ENCODE results near the gene MAFB. TPM values are rescaled to one million over a fixed set of nuclear protein-coding genes. Genes with fewer than 3 reads are reported as not detected.

The MAFB gene
- total RNA-seq, 1 donor from 2014 or later, result 1.9 TPM

DNA sequence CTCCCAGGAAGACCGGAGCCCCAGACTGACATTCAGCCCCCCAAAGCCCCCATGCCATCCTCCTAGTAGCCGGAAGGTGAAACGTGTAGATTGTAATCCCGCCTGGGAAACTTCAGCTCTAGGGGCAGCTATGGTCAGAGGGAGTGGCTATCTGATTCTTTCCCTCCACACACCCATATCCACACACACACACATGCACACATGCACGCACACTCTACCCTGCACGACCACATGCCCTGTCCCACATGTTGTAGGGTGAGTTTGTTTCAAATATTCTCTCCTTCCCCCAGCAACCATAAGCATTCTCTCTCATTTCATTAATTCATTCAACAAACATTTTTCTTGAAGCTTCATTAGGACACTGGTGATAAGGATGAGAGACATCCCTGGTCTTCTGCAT, 42.2 kb downstream of the MAFB start:
- Mint-ChIP-seq H3K4me1 (peaks cover 5% of the 10 kb centered on the region), H3K27me3 (ENCODE audit: low read depth) (peaks cover 2% of the 10 kb centered on the region), H3K4me3 (no peak overlapping the region), H3K36me3 (ENCODE audit: low read depth) (no peaks in the 10 kb centered on the region), H3K27ac (ENCODE audit: unreplicated experiment) (no peak overlapping the region), H3K9me3 (no peaks in the 10 kb centered on the region)
- TF ChIP-seq, protein P1, sequence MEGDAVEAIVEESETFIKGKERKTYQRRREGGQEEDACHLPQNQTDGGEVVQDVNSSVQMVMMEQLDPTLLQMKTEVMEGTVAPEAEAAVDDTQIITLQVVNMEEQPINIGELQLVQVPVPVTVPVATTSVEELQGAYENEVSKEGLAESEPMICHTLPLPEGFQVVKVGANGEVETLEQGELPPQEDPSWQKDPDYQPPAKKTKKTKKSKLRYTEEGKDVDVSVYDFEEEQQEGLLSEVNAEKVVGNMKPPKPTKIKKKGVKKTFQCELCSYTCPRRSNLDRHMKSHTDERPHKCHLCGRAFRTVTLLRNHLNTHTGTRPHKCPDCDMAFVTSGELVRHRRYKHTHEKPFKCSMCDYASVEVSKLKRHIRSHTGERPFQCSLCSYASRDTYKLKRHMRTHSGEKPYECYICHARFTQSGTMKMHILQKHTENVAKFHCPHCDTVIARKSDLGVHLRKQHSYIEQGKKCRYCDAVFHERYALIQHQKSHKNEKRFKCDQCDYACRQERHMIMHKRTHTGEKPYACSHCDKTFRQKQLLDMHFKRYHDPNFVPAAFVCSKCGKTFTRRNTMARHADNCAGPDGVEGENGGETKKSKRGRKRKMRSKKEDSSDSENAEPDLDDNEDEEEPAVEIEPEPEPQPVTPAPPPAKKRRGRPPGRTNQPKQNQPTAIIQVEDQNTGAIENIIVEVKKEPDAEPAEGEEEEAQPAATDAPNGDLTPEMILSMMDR (conservative IDR thresholded peaks at IDR 0.05), result no peak
- DNase-seq (ENCODE audit: low read depth, low spot score), result no peak

DNA sequence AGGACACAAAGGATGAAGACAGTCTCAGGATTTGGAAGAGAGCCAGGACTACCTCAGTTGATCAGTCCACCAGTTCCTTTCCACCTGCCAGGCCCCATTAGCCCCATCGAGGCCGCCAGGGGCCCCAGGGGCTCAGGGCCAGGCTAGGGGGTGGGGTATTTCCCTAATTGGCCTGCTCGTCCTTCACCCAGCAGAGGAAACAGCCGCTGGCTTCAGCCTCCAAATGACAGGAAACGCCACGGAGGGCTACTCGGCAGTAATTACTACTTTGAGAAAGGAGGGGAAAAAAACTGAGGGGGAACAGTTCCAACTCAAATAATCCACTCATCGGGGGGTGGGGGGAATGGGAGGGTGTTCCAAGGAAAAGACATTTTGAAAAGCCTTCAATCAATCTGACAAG, 42.7 kb downstream of the MAFB start:
- no peak overlapping the region for H3K4me3 Mint-ChIP-seq
- no peaks in the 10 kb centered on the region for H3K9me3 Mint-ChIP-seq
- H3K27me3 Mint-ChIP-seq (ENCODE audit: low read depth), result peaks cover 2% of the 10 kb centered on the region
- TF ChIP-seq, protein P1 (conservative IDR thresholded peaks at IDR 0.05), result no peak
- H3K4me1 Mint-ChIP-seq, result peaks cover 5% of the 10 kb centered on the region
- no peak for DNase-seq (ENCODE audit: low read depth, low spot score)
- no peaks in the 10 kb centered on the region for H3K36me3 Mint-ChIP-seq (ENCODE audit: low read depth)
- H3K27ac Mint-ChIP-seq (ENCODE audit: unreplicated experiment), result no peak overlapping the region

DNA sequence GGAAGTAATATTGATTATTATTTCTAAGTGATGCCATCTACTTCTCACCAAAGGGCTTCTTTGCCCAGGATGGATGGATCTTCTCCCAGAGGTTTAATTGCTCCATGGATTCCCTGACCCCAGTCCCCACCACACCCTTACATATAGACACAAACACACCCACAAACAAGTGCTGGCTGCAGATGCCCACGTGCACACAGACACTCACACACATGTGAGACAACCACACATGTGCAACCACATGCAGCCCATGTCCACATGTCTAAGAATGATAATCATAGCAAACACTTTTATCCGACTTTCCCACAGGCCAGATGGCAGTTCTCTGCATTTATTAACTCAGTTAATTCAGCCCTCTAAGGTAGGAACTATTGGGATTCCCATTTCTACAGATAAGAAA, 44.2 kb downstream of the MAFB start:
- Mint-ChIP-seq H3K36me3 (ENCODE audit: low read depth) (no peaks in the 10 kb centered on the region), H3K27ac (ENCODE audit: unreplicated experiment) (no peak overlapping the region), H3K4me3 (no peak overlapping the region), H3K9me3 (no peaks in the 10 kb centered on the region), H3K4me1 (peaks cover 5% of the 10 kb centered on the region), H3K27me3 (ENCODE audit: low read depth) (peaks cover 2% of the 10 kb centered on the region)
- DNase-seq (ENCODE audit: low read depth, low spot score), result no peak
- TF ChIP-seq, protein P1 (conservative IDR thresholded peaks at IDR 0.05), result no peak

DNA sequence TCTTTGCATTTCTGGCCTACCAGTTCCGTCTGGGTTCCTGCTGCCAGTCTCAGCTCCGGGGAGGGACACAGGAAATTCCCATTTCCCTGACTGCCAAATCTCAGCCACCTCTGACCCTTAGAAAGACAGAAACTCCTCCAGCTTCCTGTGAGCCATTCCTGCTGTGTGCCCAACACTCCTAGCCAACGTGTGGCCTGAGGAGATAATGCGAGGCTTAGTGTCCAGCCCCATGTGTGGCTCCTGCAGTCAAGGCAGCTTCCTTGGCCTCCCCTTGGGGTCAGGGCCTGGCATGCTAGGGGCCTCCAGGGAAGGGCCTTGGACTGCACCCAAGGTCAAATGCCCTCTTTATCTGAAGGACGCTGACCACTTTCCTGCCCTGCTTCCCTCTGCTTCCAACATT, 45.1 kb downstream of the MAFB start:
- Mint-ChIP-seq H3K4me1 (peaks cover 5% of the 10 kb centered on the region), H3K9me3 (no peaks in the 10 kb centered on the region)

DNA sequence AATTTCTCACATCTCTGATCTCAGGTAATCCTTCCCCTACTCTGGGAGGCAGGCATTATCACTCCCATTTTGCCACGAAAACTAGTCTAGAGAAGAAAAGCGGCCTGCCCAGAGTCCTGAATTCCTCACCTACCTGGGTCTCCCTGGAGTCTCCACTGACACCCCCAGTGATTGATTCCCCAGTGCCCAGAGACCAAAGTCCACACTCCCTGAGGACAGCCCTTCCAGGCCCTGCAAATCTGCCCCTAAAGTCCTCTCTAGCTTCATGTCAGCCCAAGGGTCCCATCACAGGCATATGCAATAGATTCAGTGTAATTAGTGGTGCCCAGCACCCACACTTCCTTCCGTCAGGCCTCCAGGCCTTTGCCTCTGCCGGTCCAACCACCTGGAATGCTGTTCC, 47.2 kb downstream of the MAFB start:
- H3K9me3 Mint-ChIP-seq, result no peaks in the 10 kb centered on the region
- no peak overlapping the region for H3K4me3 Mint-ChIP-seq
- peaks cover 2% of the 10 kb centered on the region for H3K4me1 Mint-ChIP-seq
- H3K27me3 Mint-ChIP-seq (ENCODE audit: low read depth), result peaks cover 14% of the 10 kb centered on the region
- H3K27ac Mint-ChIP-seq (ENCODE audit: unreplicated experiment), result no peak overlapping the region
- TF ChIP-seq, protein P1 (conservative IDR thresholded peaks at IDR 0.05), result no peak
- no peak for DNase-seq (ENCODE audit: low read depth, low spot score)
- H3K36me3 Mint-ChIP-seq (ENCODE audit: low read depth), result no peaks in the 10 kb centered on the region

More for the DNA sequence above, 45.1 kb downstream of the MAFB start:
- Mint-ChIP-seq H3K27ac (ENCODE audit: unreplicated experiment) (no peak overlapping the region), H3K4me3 (no peak overlapping the region), H3K27me3 (ENCODE audit: low read depth) (peaks cover 10% of the 10 kb centered on the region), H3K36me3 (ENCODE audit: low read depth) (no peaks in the 10 kb centered on the region)
- DNase-seq (ENCODE audit: low read depth, low spot score), result no peak
- TF ChIP-seq, protein P1 (conservative IDR thresholded peaks at IDR 0.05), result no peak

DNA sequence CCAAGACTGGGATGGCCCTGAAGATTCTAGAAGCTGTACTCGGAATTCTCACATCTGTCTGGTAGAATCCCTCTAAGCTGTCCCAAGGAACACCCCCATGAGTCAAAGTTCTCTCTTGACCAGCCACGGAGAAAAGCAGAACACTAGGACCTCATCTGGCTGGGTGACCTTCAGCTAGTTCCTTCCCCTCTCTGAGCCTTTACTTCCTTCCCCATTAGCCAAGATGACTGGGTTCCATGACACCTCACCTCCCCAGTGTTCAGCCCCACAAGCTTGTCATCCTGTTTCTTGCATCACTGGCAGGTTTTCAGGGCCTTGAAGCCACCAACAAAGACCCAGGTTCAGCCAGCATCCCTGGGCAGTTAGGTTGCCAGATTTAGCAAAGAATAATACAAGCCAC, 47.8 kb downstream of the MAFB start:
- TF ChIP-seq, protein P1 (conservative IDR thresholded peaks at IDR 0.05), result no peak
- no peak for DNase-seq (ENCODE audit: low read depth, low spot score)
- Mint-ChIP-seq H3K27me3 (ENCODE audit: low read depth) (peaks cover 14% of the 10 kb centered on the region), H3K36me3 (ENCODE audit: low read depth) (no peaks in the 10 kb centered on the region), H3K9me3 (no peaks in the 10 kb centered on the region), H3K4me1 (no peaks in the 10 kb centered on the region), H3K27ac (ENCODE audit: unreplicated experiment) (no peak overlapping the region), H3K4me3 (no peak overlapping the region)
